ENCODE data around the gene LIPE.

The LIPE gene

GRCh38 chr19:42386974-42387707, 40.0 kb downstream of the LIPE start:
- DNase-seq (ENCODE audit: low read depth), result peak; percentile 41
- peak overlapping the region; percentile 49 for H3K4me3 ChIP-seq (ENCODE audit: low read depth, low read length)
- peak; percentile 47 for TF ChIP-seq CTCF (conservative IDR thresholded peaks at IDR 0.05; ENCODE audit: low read depth, low read length)

GRCh38 chr19:42380155-42380554, 47.0 kb downstream of the LIPE start:
- H3K4me3 ChIP-seq (ENCODE audit: low read depth, low read length), result no peak overlapping the region
- DNase-seq (ENCODE audit: low read depth), result no peak
- no peak for TF ChIP-seq CTCF (conservative IDR thresholded peaks at IDR 0.05; ENCODE audit: low read depth, low read length)

- TF ChIP-seq CTCF (conservative IDR thresholded peaks at IDR 0.05; ENCODE audit: low read depth, low read length), result no peak
- no peak for DNase-seq (ENCODE audit: low read depth)
- no peak overlapping the region for H3K4me3 ChIP-seq (ENCODE audit: low read depth, low read length)
These were observed 48.7 kb downstream of the LIPE start for GRCh38 chr19:42378225-42379215.

GRCh38 chr19:42376177-42376555, 51.0 kb downstream of the LIPE start:
- H3K4me3 ChIP-seq (ENCODE audit: low read depth, low read length), result no peak overlapping the region
- TF ChIP-seq CTCF (conservative IDR thresholded peaks at IDR 0.05; ENCODE audit: low read depth, low read length), result no peak

GRCh38 chr19:42375415-42376176, 51.6 kb downstream of the LIPE start:
- no peak for DNase-seq (ENCODE audit: low read depth)
- no peak for TF ChIP-seq CTCF (conservative IDR thresholded peaks at IDR 0.05; ENCODE audit: low read depth, low read length)
- H3K4me3 ChIP-seq (ENCODE audit: low read depth, low read length), result no peak overlapping the region

More at GRCh38 chr19:42376177-42376555, 51.0 kb downstream of the LIPE start:
- DNase-seq (ENCODE audit: low read depth), result no peak

- no peak overlapping the region for H3K4me3 ChIP-seq (ENCODE audit: low read depth, low read length)
- DNase-seq (ENCODE audit: low read depth), result no peak
- TF ChIP-seq CTCF (conservative IDR thresholded peaks at IDR 0.05; ENCODE audit: low read depth, low read length), result no peak
These were observed 52.3 kb downstream of the LIPE start for GRCh38 chr19:42374826-42375376.

All from choroid plexus epithelial cell (primary cell).